Lung microvascular endothelial cell (primary cell): Measurements from ENCODE around the gene ADGRL3. TPM values are rescaled to one million over a fixed set of nuclear protein-coding genes. Genes with fewer than 3 reads are reported as not detected.

Experiments used
- DNase-seq, 2 donors: peaks; one replicate each; pipeline versions ENCODE4 v3.0.0 to v3.0.0-alpha.2; 2010; ENCODE audit warnings: low read depth in 2 of 2
- total RNA-seq: library from RNA; depleted of rRNA; stranded (reverse); fragments of >200 nt; gene quantifications from 2 replicates; pipeline ENCODE4 v1.2.1, GENCODE V29; 2014

ADGRL3 gene
- total RNA-seq, 1 donor from 2014 or later = 1.6 TPM

GRCh38 chr4:61545902-61546480, 345.9 kb downstream of the ADGRL3 start:
- no peak for DNase-seq

GRCh38 chr4:61549336-61549735, 349.2 kb downstream of the ADGRL3 start:
- DNase-seq = no peak

GRCh38 chr4:61553557-61554125, 353.5 kb downstream of the ADGRL3 start:
- DNase-seq = no peak

GRCh38 chr4:61555789-61556188, 355.7 kb downstream of the ADGRL3 start:
- DNase-seq = no peak

GRCh38 chr4:61556277-61556676, 356.2 kb downstream of the ADGRL3 start:
- DNase-seq = no peak

- DNase-seq = no peak
These were observed 359.3 kb downstream of the ADGRL3 start for GRCh38 chr4:61559396-61559795.

- DNase-seq = no peak
These were observed 360.9 kb downstream of the ADGRL3 start for GRCh38 chr4:61561028-61561427.

GRCh38 chr4:61571761-61572559, 371.8 kb downstream of the ADGRL3 start:
- DNase-seq = no peak

- no peak for DNase-seq
These were observed 375.7 kb downstream of the ADGRL3 start for GRCh38 chr4:61575796-61576195.

GRCh38 chr4:61579786-61580185, 379.7 kb downstream of the ADGRL3 start:
- DNase-seq = no peak

- no peak for DNase-seq
These were observed 380.7 kb downstream of the ADGRL3 start for GRCh38 chr4:61580721-61581377.

- DNase-seq = no peak
These were observed 383.6 kb downstream of the ADGRL3 start for GRCh38 chr4:61583696-61584095.

GRCh38 chr4:61588621-61589402, 388.7 kb downstream of the ADGRL3 start:
- no peak for DNase-seq

- DNase-seq = no peak
These were observed 390.8 kb downstream of the ADGRL3 start for GRCh38 chr4:61590881-61591280.

GRCh38 chr4:61596606-61597340, 396.6 kb downstream of the ADGRL3 start:
- no peak for DNase-seq

- no peak for DNase-seq
These were observed 403.0 kb downstream of the ADGRL3 start for GRCh38 chr4:61603086-61603485.

GRCh38 chr4:61604054-61604453, 403.9 kb downstream of the ADGRL3 start:
- no peak for DNase-seq

GRCh38 chr4:61605984-61606383, 405.9 kb downstream of the ADGRL3 start:
- DNase-seq = no peak

GRCh38 chr4:61614231-61614630, 414.1 kb downstream of the ADGRL3 start:
- no peak for DNase-seq

- no peak for DNase-seq
These were observed 419.4 kb downstream of the ADGRL3 start for GRCh38 chr4:61619528-61619927.

GRCh38 chr4:61628282-61628681, 428.2 kb downstream of the ADGRL3 start:
- DNase-seq = no peak
